SK-N-SH (cell line): ENCODE results near the gene MOV10L1.

Source experiments
- EZH2phosphoT487 ChIP-seq: fragments of 200-600 bp; sonication (generic); IDR thresholded peaks from 2 replicates; pipeline ENCODE4 v1.6.1; 2017; ENCODE audit warnings: low read depth, mixed run types, mild to moderate bottlenecking, antibody characterized with exemption, moderate library complexity, borderline replicate concordance
- MXI1 ChIP-seq: IDR thresholded peaks from 2 replicates; pipeline ENCODE4 v1.6.1; 2012; ENCODE audit warnings: mild to moderate bottlenecking, low read depth, low read length, improper control_type of control experiment
- POLR2AphosphoS5 ChIP-seq: IDR thresholded peaks from 2 replicates; pipeline ENCODE4 v1.6.1; 2012; ENCODE audit warnings: low read depth, low read length
- RCOR1 ChIP-seq: fragments of 150-350 bp; IDR thresholded peaks from 2 replicates; pipeline ENCODE4 v1.6.1; 2017; ENCODE audit warnings: antibody characterized with exemption, low read length
- SIN3A ChIP-seq: IDR thresholded peaks from 2 replicates; pipeline ENCODE4 v1.6.1; 2012; ENCODE audit warnings: low read depth, mild to moderate bottlenecking, low read length, moderate library complexity, borderline replicate concordance
- TAF1 ChIP-seq: IDR thresholded peaks from 2 replicates; pipeline ENCODE4 v1.6.1; 2012; ENCODE audit warnings: low read depth, mild to moderate bottlenecking, low read length, moderate library complexity, borderline replicate concordance
- TCF12 ChIP-seq: IDR thresholded peaks from 2 replicates; pipeline ENCODE4 v1.4.0; 2012
- TEAD4 ChIP-seq: IDR thresholded peaks from 2 replicates; pipeline ENCODE4 v1.4.0; 2012; ENCODE audit warnings: mild to moderate bottlenecking, borderline replicate concordance; ENCODE audit not compliant: insufficient read depth
- TF ChIP-seq, protein P1 (sequence below): fragments of 200-600 bp; sonication (generic); IDR thresholded peaks from 2 replicates; pipeline ENCODE4 v1.6.1; 2017; ENCODE audit warnings: antibody characterized with exemption, mild to moderate bottlenecking, moderate library complexity
- TF ChIP-seq, protein P2 (sequence below): IDR thresholded peaks from 2 replicates; pipeline ENCODE4 v1.4.0; 2012; ENCODE audit warnings: low read depth

DNA sequence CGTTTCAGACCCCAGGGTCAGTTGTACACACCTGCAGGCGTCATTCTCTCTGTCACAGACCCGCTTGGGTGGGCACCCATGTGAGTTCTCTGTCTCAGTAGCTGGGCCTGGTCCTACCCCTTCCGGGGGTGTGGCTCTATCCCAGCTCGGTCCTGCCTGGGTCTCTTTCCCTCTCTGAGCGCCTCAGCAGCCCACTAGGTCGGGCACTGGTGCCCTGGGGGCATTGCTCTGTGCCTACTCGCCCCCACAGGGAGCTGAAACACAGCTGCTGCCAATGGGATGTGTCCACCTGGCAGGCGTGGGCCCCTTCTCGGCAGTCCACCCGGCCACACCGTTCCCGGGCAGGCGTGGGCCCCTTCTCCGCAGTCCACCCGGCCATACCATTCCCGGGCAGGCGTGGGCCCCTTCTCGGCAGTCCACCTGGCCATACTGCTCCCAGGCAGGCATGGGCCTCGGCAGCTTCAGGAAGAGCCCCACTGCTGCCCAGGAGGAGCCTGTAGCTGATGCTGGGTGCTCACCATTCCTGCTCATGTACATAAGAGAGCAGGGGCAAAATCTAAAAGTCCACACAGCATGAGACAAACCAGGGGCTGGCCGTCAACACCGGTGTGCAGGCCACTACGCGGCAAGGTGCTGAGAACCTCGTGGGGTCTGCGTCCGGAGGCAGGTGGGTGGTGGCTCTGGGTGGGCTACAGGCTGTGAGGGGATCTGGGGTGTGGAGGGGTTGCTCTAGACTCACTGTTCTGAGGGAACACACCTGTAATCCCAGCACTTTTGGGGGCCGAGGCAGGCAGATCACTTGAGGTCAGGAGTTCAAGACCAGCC, 16.9 kb upstream of the MOV10L1 start:
- TF ChIP-seq RCOR1, result no peak
- TF ChIP-seq MXI1, result no peak
- TF ChIP-seq, protein P1, sequence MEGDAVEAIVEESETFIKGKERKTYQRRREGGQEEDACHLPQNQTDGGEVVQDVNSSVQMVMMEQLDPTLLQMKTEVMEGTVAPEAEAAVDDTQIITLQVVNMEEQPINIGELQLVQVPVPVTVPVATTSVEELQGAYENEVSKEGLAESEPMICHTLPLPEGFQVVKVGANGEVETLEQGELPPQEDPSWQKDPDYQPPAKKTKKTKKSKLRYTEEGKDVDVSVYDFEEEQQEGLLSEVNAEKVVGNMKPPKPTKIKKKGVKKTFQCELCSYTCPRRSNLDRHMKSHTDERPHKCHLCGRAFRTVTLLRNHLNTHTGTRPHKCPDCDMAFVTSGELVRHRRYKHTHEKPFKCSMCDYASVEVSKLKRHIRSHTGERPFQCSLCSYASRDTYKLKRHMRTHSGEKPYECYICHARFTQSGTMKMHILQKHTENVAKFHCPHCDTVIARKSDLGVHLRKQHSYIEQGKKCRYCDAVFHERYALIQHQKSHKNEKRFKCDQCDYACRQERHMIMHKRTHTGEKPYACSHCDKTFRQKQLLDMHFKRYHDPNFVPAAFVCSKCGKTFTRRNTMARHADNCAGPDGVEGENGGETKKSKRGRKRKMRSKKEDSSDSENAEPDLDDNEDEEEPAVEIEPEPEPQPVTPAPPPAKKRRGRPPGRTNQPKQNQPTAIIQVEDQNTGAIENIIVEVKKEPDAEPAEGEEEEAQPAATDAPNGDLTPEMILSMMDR, result no peak
- TF ChIP-seq TAF1, result no peak
- TF ChIP-seq EZH2phosphoT487, result no peak
- TF ChIP-seq TEAD4, result no peak
- TF ChIP-seq TCF12, result no peak
- TF ChIP-seq, protein P2, sequence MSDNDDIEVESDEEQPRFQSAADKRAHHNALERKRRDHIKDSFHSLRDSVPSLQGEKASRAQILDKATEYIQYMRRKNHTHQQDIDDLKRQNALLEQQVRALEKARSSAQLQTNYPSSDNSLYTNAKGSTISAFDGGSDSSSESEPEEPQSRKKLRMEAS, result no peak
- no peak for TF ChIP-seq POLR2AphosphoS5
- TF ChIP-seq SIN3A, result no peak
